Endothelial cell of umbilical vein (primary cell): Measurements from ENCODE around the gene AGTPBP1.
"Not testable (repeated sequence)": the region's sequence is repeated elsewhere in the genome, so short reads cannot be mapped to it uniquely, and the experiment has no call there.

Experiments used
- CTCF ChIP-seq, 2 donors: IDR thresholded peaks; 1 replicate in 1 of 2; 2 replicates in 1 of 2; pipeline ENCODE4 v1.5.1; 2011; ENCODE audit warnings: low read length in 2 of 2, mild to moderate bottlenecking in 2 of 2, moderate library complexity in 2 of 2, control low read depth in 1 of 2, inconsistent platforms in 1 of 2, low read depth in 1 of 2; ENCODE audit not compliant: insufficient read depth in 1 of 2; ENCODE audit errors: extremely low read depth in 1 of 2
- EZH2 ChIP-seq: IDR thresholded peaks from 2 replicates; pipeline ENCODE4 v1.6.1; 2012; ENCODE audit warnings: borderline replicate concordance, low read depth, mild to moderate bottlenecking, moderate library complexity, low read length, inconsistent platforms; ENCODE audit not compliant: severe bottlenecking
- FOS ChIP-seq: IDR thresholded peaks from 2 replicates; pipeline ENCODE4 v1.6.1; 2011; ENCODE audit warnings: mild to moderate bottlenecking, low read length, moderate library complexity, borderline replicate concordance; ENCODE audit not compliant: insufficient read depth
- POLR2AphosphoS5 ChIP-seq: IDR thresholded peaks from 2 replicates; pipeline ENCODE4 v1.6.1; 2012; ENCODE audit warnings: low read depth, mild to moderate bottlenecking, control low read depth, low read length, moderate library complexity; ENCODE audit not compliant: insufficient read depth

- not testable (repeated sequence) for TF ChIP-seq CTCF (IDR thresholded peaks at IDR 0.05; ENCODE audit: extremely low read depth in 1 of 2, insufficient read depth in 1 of 2, low read depth in 1 of 2, low read length in 2 of 2); FOS; EZH2; POLR2AphosphoS5
Observed at GRCh38 chr9:85572917-85573316, 168.8 kb downstream of the AGTPBP1 start.
